A172 (cell line): ENCODE data around the gene PSMB7. TPM values are rescaled to one million over a fixed set of nuclear protein-coding genes. Genes with fewer than 3 reads are reported as not detected.
"Not testable (repeated sequence)": the region's sequence is repeated elsewhere in the genome, so short reads cannot be mapped to it uniquely, and the experiment has no call there.

Experiments
- DNase-seq: peaks from one replicate; pipeline ENCODE4 v3.0.0-alpha.2; 2015; ENCODE audit warnings: low spot score
- total RNA-seq: library from RNA; depleted of rRNA; stranded (reverse); fragments of >200 nt; shearing (Covaris generic); gene quantifications from 2 replicates; pipeline ENCODE4 v1.2.3, GENCODE V29; 2014

Gene PSMB7
- total RNA-seq, 1 experiment from 2014 or later: 609 TPM

DNA sequence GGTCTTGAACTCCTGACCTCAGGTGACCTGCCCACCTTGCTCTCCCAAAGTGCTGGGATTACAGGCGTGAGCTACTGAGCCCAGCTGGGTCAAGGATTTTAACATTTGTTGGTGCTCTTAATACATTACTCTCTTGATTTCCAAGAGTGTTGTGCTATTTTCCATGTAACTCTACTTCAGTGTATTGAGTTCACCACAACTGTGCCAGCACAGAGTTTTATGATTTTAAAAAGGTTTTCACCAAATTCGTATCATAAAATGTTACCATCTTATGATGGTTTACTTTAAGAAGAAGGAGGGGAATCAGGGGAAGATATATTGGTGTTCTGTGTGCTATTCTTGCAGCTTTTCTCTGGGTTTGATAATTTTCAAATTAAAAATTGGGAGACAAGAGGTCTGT lies 28.4 kb upstream of the PSMB7 start:
- no peak for DNase-seq

DNA sequence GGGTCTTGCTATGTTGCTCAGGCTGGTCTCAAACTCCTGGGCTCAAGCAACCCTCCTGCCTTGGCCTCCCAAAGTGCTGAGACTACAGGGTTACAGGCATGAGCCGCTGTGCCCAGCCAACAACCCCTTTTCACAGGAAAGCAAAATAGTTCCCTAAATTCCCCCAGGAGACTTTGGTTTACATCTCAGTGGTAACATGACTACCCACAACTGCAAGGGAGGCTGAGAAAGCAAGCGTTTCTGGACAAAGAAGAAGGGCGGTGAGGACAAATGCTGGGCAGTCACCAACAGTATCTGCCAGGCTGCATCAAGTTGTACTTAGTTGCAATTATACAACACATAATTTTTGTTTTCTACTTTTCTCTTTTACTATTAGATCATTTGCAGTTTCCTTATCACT lies 27.6 kb upstream of the PSMB7 start:
- no peak for DNase-seq

DNA sequence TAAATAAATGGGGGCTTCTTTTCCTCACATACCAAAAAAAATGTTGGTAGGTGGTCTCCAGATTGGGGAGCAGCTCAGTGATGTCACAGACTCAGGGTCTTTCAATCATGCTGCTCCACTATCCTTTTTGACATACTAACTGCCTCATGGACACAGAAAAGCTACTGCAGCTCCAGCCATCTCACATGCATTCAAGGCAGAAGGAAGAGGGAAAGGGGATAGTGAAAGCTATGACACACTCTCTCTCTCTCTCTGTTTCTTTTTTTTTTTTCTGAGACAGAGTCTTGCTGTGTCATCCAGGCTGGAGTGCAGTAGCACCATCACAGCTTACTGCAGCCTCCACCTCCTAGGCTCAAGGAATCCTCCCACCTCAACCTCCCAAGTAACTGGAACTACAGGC lies 27.1 kb upstream of the PSMB7 start:
- DNase-seq: no peak

DNA sequence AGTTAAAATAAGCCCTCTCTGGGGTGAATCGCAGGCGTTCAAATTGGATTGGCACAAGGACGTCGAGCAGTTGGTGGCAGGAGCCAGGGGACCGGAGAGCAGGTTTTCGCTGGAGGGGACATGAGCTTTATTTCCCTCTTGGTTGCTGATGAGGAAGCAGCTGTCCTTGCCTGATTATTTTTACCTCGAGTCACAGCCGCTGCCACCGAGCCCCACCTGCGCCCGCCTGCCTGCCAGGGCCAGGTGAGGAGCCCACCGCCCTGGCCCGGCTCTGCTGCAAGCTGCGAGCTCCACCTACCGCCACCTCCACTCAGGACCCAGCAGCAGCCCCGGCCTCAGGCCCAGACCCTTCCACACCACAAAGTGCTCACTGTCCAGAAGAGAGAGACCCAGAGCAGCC lies 26.0 kb upstream of the PSMB7 start:
- no peak for DNase-seq

DNA sequence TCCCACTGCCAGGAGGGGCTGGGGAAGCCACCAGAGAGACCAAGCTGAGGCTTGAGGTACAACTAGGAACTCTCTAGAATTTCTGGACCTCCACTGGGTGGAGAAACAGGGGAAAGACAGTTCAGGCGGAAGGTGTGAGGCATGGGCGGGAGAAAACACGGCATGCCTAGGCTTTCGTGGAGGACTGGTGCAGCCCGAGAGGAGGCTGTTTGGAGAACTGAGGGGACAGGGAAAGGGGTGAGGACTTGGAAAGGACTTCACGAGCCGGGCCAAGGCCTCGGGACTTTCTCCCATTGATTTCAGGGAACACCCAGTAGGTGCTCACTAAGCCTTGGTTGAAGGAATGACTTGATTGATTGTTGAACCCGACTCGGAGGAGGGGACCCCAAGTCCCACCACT lies 25.5 kb upstream of the PSMB7 start:
- no peak for DNase-seq

DNA sequence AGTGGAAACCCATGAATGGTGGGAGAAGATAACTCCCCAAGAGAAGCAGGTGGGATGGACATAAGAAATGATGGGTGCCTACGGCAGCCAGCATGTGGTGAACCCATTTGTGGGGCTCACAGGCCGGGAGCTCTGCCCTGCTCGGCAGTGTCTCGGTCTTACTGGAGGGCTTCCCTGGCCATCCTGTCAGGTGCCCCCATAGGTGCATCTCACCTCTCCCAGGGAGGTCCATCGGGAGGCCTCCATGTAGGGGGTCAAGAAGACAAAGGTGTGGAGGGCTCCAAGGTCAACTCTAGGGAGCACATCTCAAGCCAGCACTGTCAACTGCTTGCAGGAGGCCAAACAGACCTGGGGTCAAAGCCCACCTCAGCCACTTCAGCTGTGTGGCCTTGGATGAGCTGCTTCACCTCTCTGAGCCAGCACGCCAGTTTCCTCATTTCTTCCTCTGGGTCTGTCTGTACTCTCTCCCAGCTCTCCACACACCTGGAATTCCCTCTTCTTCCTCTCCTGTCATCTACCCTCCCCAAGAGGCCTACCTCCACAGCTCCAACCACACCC lies 24.5 kb upstream of the PSMB7 start:
- DNase-seq: no peak

DNA sequence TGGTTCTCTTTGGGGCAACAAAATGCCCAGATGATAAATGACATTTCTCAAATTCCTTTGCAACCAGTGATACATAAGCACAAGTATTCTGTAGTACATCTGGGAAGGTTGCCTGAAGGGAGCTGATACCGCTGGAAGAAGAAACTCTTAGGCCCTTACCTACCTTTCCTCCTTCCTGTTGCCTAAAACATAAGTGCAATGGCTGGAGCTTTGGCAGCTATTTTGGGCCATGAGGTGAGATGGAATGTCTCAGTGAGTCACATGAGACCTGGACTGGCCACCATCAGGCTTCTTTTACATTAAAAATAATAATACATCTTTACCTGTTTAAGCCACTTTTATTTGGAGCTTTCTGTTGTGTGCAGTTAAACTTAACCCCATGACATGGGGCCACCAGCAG lies 23.8 kb upstream of the PSMB7 start:
- peak; percentile 39 for DNase-seq

DNA sequence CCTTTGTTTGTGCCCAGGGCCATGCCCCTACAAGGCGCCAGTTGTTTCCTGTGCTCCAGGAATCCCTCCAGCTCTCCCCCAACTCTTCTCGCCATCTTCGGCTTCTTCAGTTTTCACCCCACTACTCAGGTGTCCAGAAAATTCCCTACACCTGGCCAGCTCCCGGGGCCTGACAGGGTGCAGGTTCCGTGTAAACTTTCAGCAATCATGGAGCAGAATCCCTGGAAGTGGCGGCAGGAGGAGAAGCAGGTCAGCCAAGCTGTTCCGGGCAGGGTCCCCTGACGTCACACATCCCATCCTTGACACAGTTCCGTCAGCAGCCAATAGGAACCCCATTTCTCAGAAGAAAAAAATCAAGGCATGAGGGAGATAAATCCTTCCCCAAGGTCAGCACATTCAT lies 22.8 kb upstream of the PSMB7 start:
- DNase-seq: no peak

DNA sequence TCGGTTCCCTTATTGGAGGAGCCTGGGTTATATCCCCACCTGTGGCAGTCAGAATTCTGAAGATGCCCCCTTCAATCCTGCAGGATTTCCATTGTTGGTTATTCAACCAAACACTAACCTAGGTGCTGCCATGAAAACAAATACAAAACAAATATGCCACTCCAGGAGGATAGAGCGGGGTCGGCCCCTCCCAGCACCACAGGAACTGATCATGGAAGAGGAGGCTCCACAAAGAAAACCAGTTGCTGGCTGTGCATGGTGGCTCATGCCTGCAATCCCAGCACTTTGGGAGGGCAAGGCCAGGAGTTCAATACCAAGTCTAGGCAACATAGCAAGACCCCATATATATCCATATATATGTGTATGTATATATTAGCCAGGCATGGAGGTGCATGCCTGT lies 21.8 kb upstream of the PSMB7 start:
- DNase-seq: no peak

DNA sequence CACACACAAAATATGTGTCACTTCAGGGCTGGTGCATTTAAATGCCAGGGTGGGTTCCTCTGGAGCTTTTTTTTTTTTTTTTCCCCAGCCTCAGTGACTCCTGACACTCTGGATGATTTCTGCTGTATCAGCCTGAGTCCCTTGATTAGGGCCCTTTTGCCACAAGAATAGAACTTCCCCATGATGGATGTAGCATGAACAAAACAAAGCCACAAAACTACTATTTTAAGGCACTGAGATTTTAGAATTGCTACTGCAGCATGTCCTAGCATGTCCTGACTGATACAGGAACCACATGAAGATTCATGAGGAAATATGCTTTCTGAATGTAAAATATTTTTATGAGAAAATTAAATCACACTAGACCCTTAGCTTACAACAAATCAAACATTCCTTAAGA lies 21.1 kb upstream of the PSMB7 start:
- no peak for DNase-seq

DNA sequence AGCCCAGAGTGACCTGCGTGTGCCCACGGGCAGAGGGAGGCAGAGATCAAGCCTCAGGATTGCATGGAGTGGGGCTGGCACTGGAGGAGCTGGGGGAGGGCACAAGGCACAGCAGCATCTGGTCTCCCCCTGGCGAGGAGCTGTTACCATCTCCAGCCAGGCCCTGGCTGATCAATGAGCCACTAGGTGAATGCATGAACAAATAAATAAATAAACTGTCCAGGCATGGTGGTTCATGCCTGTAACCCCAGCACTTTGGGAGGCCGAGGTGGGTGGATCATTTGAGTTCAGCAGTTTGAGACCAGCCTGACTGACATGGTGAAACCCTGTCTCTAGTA lies 14.3 kb upstream of the PSMB7 start:
- no peak for DNase-seq

DNA sequence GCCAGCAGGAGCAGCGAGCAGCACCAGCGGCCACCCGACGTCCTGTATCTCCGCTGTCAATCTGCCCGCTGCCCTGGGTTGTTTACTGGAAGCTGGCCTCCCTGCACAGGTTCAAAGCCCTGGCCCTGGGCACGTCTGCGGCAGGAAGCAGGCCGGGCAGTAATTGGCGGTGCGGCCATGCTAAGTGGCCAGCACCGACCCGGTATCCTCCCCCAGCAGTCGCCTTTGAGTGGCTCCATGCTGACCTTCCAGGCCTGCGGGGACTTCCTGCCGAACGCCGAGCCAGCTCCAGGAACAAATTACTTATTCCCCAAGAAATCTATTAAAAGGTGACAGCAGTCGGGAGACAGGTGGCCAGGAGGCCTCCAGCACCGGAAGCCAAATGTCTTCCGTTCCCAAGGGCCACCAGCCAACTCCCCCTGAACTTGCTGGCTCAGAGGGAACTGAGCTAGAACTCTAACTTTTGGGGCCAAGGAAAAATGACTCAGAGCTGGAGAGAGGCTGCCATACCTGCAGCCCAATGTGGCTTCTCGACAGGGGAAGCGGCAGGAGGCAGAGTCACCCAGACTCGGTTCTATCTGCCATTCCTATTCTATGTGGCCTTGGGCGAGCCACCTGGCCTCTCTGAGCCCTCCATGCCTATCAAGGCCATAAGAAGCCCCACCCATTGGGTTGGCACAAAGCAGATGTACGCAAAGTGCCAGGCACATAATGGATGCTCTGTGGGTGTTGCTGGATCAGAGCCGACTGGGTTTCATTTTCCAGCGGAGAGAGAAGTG lies 13.7 kb upstream of the PSMB7 start:
- no peak for DNase-seq

DNA sequence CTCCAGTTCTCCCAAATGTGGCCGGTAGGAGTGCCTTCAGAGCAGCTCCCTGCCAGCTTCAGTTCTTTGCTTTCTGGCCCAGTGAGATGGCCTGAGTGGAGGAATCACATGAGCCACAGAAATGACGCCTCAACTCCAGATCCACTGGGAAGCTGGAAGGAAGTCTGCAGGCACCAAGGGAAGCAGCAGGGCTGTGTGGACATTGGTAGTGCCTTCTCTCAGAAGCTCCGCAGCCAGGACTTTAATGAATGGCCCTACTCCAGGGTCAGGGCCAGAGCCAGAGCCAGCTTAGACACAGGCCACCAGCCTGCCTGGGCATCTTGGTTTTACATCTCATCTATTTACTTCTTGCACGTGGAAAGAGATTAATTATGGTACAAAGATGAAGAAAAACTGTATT lies 12.0 kb upstream of the PSMB7 start:
- DNase-seq: no peak

DNA sequence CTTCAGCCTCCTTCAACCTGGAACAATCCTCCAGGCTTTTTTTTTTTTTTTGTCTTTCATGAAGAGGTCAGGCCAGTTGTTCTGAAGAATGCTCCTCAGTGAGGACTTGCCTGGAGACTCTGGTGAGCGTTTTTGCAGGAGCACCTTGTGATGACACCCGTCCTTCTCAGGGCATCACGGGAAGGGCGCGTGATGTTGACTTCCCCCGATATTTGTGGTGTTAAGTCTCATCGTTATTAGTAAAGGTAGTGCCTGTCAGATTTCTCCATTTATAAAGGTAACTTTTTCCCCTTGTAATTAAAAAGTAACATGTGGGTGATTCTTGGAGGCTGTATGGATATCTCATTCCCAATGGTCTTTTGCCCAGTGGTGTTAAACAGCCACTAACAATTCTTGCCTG lies 11.1 kb upstream of the PSMB7 start:
- DNase-seq: no peak

DNA sequence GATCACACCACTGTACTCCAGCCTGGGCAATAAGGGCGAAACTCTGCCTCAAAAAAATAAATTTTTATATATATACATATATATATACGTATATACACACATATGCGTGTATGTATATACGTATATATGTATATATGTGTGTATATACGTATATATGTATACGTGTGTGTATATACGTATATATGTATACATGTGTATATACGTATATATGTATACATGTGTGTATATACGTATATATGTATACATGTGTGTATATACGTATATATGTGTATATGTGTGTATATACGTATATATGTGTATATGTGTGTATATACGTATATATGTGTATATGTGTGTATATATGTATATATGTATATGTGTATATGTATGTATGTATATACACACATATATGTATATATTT lies 10.5 kb upstream of the PSMB7 start:
- not testable (repeated sequence) for DNase-seq

DNA sequence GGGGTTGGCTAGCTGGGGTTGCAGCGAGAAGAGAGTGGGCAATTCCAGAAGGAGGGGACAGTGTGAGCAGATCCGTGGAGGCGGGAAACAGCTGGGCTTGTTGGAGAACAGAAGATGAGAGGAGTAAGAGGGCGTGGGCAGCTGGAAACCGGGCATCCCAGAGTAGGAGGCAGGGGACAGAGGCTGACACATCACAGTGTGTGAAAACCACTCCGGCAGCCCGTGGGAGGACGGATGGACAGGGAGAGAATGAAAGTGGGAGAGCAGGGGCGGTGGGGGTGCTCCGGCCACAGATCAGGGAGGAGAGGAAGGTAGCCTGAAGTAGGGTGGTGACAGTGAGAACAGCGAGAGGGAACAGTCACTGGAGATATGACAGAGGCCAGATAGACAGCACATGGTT lies 8.3 kb upstream of the PSMB7 start:
- DNase-seq: no peak

DNA sequence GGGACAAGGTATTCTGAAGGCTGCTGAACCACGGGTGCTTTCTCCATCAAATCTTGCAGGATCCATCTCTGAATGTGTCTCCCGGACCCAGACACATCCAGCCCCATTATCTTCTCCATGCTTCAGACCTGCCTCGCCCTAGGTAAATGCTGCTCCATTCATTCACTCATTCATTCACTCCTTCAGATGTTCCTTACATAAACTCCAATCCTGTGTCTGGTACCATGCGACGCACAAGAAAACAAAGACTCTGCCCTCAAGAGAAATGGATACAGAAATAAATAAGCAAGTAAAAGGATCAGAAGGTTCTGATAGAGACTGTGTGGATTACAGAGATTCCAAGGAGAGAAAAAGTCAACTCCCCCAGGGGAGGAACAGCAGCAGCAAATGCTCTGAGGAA lies 7.9 kb upstream of the PSMB7 start:
- no peak for DNase-seq

DNA sequence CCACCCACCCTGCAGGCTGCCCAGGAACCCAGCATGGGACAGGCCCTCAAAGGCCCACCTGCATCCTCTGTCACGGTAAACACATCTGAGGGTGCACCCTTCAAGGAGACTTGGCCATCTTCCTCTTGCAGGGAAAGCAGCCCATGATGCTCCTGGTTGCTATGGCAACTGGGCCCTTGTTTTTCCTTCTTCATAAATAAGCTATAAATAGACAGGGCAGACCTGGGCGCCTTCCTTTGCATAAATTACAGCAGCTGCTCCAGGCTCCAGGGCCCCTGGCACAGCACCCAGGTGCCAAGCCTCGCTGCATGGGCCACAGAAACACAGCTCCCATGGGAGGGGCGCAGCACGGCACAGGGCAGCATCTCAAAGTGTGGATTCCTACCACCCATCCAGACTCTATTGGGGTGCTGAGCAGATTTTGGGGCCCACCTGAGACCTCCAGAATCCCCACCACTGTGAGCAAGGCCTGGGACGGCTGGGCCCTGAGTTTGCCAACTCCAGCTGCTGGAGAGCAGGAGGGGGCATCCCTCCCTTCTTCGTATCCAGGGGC lies 5.8 kb upstream of the PSMB7 start:
- DNase-seq: no peak

DNA sequence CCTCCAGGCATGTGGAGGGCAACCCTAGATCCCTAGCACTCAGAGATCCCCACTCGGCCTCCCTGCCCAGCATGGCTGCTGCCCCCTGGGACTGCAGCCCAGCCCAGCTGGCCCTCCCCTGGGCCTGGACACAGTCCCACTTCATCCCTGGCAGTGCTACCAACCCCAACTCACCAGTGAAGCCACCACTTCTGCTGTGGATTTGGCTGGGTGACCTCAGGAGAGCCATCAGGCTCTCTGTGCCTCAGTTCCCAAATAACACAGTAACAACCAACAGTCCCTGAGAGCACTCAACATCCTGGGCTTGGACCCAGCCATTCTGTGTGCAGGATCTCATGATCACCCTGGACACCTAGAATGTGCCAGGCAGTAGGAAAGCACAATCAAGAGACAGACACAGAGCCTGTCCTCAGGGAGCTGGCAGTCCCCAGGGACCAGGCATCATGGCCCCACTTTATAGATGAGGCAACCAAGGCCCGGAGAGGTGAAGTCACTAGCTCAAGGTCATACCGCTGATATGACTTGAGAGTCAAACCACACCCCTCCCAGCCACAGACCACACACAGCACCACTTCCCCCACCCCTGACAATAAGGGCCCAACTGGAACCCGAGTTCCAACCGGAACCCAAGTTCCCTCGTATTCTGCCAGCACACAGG lies 4.7 kb upstream of the PSMB7 start:
- no peak for DNase-seq

DNA sequence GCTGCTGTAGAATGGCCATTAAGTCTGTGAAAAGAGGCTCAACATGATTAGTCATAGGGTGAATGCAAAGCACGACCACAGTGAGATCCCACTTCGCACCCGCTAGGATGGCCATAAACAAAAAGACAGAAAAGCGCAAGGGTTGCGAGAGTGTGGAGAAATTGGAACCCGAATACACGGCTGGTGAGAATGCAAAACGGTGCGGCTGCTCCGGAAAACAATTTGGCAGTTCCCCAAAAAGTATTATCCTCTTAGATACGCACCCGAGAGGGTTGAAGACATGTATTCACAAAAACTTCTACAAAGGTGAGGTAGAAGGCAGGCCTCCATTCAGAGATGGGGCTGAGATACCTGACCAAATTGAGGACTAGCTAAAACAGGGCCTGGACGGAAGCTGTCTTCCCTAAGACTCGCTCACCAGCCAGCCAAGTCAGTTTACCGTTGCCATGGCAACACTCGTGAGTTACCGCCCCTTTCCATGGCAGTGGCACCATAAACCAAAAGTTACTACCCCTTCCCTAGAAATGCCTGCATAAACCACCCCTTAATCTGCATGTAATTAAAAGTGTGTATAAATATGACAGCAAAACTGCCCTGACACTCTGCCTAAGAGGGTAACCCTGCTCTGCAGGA lies 726 bp upstream of the PSMB7 start:
- DNase-seq: no peak

DNA sequence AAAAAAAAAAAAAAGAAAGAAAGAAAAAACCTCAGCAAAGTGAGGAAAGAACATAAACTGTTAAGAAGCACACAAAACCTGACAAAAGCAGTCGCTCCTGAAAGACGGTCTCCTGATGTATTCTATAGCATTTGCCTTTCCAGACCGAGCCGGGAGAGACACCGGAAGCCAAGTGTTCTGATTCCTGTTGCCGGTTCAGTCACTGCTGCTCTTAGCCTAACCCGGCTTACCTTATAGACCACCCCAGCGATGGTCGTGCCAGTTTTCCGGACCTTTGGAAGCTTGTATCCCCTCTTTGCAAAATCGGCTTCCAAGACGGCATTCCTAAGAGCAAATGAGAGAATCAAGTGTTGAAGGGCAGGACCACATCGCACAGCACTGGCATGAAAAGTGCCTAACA lies 630 bp downstream of the PSMB7 start:
- no peak for DNase-seq

DNA sequence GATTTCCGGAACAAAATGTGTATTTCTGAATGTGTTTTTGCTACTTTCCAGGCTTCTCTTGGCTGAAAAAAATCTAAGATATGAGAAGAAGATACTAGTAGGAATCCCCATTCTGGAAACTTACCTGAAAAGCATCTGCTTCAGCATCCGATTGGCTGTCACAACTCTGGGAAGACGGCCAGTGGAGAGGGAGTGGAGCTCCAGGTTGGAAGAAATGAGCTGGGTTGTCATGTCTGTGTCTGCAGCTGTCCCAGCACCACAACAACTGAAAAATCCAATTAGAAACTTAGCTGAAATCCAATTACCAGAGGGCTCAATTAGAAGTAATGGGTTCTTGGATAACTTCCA lies 3.0 kb downstream of the PSMB7 start:
- DNase-seq: no peak
